Muscle layer of duodenum (tissue), 2 donors: ENCODE data around the gene CNTNAP5.

ENCODE experiments used
- H3K27ac ChIP-seq: one replicate; pipeline ENCODE4 v1.7.0; 2013; ENCODE audit warnings: mild to moderate bottlenecking, low read length
- H3K27me3 ChIP-seq: one replicate; pipeline ENCODE4 v1.7.0; 2013; ENCODE audit warnings: low read depth, mild to moderate bottlenecking, control low read depth, low read length
- H3K36me3 ChIP-seq, 2 donors: one replicate each; pipeline ENCODE4 v1.7.0; 2013; ENCODE audit warnings: low read length in 2 of 2, control low read depth in 1 of 2, mild to moderate bottlenecking in 1 of 2; ENCODE audit not compliant: insufficient read depth in 2 of 2, control insufficient read depth in 1 of 2
- H3K4me1 ChIP-seq, 2 donors: one replicate each; pipeline ENCODE4 v1.7.0; 2013; ENCODE audit warnings: low read length in 2 of 2, mild to moderate bottlenecking in 2 of 2, control low read depth in 1 of 2, moderate library complexity in 1 of 2; ENCODE audit not compliant: insufficient read depth in 2 of 2, control insufficient read depth in 1 of 2
- H3K4me3 ChIP-seq, 2 donors: one replicate each; pipeline ENCODE4 v1.7.0; 2013; ENCODE audit warnings: low read length in 2 of 2, low read depth in 1 of 2, mild to moderate bottlenecking in 1 of 2
- H3K9me3 ChIP-seq, 2 donors: one replicate each; pipeline ENCODE4 v1.7.0; 2013; ENCODE audit warnings: low read length in 2 of 2, control low read depth in 1 of 2, mild to moderate bottlenecking in 1 of 2; ENCODE audit not compliant: control insufficient read depth in 1 of 2
- donor health status: healthy.

Gene CNTNAP5

DNA sequence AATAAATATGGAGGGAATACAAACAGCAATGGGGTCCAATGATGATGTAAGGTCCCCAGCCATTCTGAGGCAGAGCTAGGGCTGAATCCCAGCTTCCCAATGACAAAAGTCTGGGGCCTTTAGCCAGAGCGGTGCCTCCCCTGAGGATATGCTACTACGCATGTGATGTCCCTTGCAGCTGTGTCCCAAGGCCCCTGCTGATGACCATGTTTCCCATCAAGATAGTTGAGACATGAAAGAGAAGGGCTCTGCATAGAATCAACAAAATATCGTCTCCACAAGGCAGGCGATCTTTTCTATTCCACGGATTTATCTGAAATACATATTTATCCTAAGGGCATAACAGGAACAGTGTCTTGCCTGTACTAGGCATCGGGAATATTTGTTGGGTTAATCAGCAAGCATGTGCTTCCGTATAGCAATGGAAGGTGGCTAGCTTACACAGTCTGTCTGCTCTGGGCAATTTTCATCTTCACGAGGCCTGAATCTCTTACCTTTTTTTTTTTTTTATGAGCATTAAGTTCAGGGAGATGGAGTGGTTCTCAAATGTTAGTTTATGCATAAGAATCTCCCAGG lies 284.6 kb downstream of the CNTNAP5 start:
- Histone ChIP-seq H3K4me1 (no peaks in the 10 kb centered on the region), H3K27ac (no peak overlapping the region), H3K27me3 (no peaks in the 10 kb centered on the region), H3K9me3 (no peaks in the 10 kb centered on the region), H3K4me3 (no peak overlapping the region), H3K36me3 (no peaks in the 10 kb centered on the region)

DNA sequence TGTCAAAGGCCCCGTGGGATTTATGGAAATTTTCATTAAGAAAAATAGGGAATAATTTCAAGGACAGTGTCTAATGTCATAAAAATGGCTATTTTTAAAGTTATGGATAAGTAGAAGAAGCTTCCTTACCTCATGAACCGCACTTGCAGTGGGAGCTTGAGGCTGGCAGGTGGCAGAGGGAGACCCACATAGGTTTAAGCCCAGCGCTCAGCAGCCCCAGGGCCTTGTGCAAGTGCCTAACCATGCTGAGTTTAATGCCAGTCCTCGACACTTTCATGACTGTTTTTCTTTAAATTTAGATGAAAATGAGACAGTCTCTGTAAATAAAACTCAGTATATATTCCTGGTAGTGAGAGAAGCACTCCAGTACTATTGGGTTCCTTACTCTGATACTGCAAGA lies 285.6 kb downstream of the CNTNAP5 start:
- Histone ChIP-seq H3K9me3 (no peaks in the 10 kb centered on the region), H3K4me3 (no peak overlapping the region), H3K27me3 (no peaks in the 10 kb centered on the region), H3K27ac (no peak overlapping the region), H3K36me3 (no peaks in the 10 kb centered on the region), H3K4me1 (no peaks in the 10 kb centered on the region)

DNA sequence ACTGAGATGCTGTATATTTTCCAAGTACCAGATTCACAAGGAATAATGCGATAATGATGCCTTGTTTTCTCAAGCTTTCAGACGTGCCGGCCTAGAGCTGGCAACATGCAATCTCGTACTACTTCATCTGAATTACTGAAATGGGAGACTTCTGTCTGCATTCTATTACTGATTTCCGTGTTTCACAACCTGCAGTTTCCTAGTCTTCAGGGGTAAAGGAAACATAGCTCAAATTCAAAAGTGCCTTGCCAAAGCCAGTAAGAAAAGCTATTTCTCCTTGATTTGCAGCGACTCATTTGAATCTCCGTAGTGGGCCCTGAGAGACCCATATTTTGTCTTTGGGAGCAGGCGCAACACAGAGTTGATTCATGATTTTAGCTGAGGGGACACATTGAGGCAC lies 289.0 kb downstream of the CNTNAP5 start:
- H3K27ac ChIP-seq = no peak overlapping the region
- H3K36me3 ChIP-seq = no peaks in the 10 kb centered on the region
- no peaks in the 10 kb centered on the region for H3K9me3 ChIP-seq
- H3K4me3 ChIP-seq = no peak overlapping the region
- no peaks in the 10 kb centered on the region for H3K4me1 ChIP-seq
- no peaks in the 10 kb centered on the region for H3K27me3 ChIP-seq

DNA sequence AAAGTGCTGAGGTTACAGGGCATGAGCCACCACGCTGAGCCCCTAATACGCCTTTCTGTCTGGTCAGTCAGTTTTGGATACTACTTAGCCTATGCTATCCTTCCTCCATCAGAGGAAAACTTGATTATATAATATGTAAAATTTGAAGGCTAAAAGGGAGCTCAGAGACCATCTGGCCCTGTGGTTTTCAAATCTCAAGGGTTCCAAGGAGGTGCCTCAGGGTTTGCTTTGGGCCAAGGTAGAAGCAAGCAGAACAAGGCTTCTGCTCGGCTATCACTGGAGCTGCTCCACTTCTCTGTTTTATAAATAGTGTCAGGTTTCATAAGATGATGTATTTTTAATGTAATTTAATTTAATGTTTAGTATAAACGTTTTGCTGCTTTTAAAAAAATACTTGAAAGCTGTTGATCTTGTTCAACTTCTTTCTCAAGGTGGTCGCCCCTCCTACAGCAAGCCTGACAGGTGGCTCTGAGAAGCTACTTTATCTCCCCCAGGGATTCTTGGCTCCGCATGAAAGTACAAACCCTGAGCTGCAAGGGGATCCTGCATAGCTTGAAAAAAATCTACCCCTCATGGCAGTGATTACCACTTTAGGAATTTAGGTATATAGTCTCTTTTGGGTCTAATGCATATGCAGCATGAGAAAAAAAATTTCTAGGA lies 290.3 kb downstream of the CNTNAP5 start:
- no peak overlapping the region for H3K27ac ChIP-seq

DNA sequence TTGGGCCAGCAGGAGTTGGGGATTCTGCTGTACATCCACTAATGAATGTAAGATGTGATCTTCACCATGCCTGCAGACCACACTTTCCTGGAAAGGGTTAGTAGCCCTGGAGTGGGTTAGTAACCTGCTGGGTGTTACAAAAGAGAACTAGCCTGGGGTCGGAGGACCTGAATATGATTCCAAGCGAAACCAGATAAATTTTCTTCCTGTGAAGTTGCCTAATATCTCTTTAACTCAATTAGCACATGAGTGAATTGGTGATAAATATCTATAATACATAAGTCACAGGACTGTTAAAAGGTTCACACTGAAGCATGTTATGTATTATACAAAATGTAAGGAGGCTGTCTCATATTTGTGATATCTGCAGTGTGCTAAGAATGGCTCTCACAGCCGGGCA lies 291.0 kb downstream of the CNTNAP5 start:
- Histone ChIP-seq H3K27ac (no peak overlapping the region), H3K27me3 (no peaks in the 10 kb centered on the region), H3K4me3 (no peak overlapping the region), H3K36me3 (no peaks in the 10 kb centered on the region), H3K4me1 (no peaks in the 10 kb centered on the region), H3K9me3 (no peaks in the 10 kb centered on the region)

More for the DNA sequence above, 290.3 kb downstream of the CNTNAP5 start:
- Histone ChIP-seq H3K9me3 (no peaks in the 10 kb centered on the region), H3K36me3 (no peaks in the 10 kb centered on the region), H3K4me1 (no peaks in the 10 kb centered on the region), H3K27me3 (no peaks in the 10 kb centered on the region), H3K4me3 (no peak overlapping the region)

DNA sequence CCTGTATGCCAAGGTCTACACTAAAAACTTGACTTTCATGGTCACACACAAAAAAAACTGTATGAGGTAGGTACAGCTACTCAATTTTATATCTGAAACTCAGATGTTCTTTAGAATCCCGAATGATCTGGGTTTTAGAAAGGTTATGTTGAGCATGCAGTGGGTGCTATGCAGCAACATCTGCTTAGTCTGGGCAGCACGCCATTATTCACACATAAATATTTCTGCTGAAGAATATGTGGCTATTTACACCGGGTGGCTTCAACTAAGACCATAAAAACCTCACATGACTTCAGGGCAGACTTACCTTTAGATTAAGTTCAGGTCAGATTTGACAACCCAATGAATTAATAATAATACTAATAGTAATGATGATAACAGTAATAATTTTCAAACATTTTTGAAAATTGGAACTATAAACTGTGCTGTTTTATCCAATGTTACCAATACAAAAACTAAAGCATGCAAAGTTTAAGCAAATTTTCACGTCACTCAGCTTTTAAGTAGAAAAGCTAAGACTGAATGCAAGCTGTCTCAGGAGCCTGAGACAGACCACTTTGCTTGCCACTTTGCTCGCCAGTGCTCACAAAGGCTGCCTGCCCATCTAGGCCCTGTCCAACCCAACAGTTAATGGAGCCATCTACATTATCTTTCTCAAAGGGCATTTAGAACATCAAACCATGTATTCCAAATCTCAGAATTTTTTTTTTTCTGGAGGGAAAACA lies 292.0 kb downstream of the CNTNAP5 start:
- Histone ChIP-seq H3K4me1 (no peaks in the 10 kb centered on the region), H3K4me3 (no peak overlapping the region), H3K27me3 (no peaks in the 10 kb centered on the region), H3K27ac (no peak overlapping the region), H3K9me3 (no peaks in the 10 kb centered on the region), H3K36me3 (no peaks in the 10 kb centered on the region)

DNA sequence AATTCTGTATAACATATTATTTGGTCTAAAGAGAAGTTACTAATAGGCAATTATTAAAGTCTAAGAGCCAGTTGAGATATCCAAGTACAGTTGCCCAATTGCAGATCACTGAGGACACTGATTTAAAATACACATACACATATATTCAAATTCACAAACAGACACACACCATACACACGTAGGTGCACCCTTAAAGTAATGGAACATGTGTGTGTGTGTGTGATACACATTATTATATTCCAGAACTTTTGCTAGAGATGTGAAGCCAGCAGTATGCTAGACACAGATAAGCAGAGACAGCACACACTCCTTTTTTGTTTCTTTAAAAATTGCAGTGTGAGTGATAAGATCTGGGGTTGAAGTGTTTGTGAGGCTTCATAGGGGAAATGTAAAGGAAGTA lies 292.5 kb downstream of the CNTNAP5 start:
- Histone ChIP-seq H3K4me1 (no peaks in the 10 kb centered on the region), H3K4me3 (no peak overlapping the region), H3K27me3 (no peaks in the 10 kb centered on the region), H3K9me3 (no peaks in the 10 kb centered on the region), H3K36me3 (no peaks in the 10 kb centered on the region), H3K27ac (no peak overlapping the region)

DNA sequence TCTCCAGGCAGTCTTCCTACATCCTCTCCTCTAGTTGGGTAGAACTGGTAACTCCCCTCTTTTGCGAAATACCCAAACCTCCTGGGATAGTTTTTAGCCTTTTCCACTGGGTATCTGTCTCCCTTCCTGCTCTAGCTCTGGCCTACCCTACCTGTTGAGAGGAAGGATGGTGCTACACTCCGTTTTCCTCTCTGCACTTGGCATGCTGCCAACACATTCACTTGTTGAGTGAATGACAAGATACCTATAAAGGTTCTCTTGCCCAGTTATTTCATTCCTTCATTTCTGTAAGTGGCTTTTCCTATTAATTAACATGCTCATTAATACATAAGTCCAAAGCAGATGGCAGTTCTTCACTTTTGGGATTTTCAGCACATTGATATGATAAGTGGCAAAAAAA lies 293.8 kb downstream of the CNTNAP5 start:
- H3K9me3 ChIP-seq = no peaks in the 10 kb centered on the region
- H3K4me1 ChIP-seq = no peaks in the 10 kb centered on the region
- no peaks in the 10 kb centered on the region for H3K36me3 ChIP-seq
- no peak overlapping the region for H3K27ac ChIP-seq
- H3K27me3 ChIP-seq = no peaks in the 10 kb centered on the region
- H3K4me3 ChIP-seq = no peak overlapping the region

DNA sequence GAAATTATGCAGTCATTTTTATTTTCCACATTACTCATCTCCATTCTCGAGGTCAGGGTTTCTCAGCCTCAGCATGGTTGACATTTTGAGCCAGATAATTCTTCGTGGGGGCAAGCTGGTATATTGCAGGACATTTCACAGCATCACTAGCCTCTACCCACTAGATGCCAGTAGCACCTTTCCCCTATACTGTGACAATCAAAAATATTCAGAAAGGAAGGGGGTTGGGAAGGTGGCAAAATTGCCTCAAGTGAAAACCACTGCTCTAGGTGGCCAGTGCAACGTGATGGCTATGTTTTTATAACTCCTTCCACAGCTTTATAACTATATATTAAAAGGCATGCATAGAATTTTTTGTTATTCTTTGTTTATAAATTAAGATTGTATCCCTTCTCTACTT lies 294.5 kb downstream of the CNTNAP5 start:
- Histone ChIP-seq H3K4me1 (no peaks in the 10 kb centered on the region), H3K27me3 (no peaks in the 10 kb centered on the region), H3K4me3 (no peak overlapping the region), H3K27ac (no peak overlapping the region), H3K36me3 (no peaks in the 10 kb centered on the region), H3K9me3 (no peaks in the 10 kb centered on the region)

DNA sequence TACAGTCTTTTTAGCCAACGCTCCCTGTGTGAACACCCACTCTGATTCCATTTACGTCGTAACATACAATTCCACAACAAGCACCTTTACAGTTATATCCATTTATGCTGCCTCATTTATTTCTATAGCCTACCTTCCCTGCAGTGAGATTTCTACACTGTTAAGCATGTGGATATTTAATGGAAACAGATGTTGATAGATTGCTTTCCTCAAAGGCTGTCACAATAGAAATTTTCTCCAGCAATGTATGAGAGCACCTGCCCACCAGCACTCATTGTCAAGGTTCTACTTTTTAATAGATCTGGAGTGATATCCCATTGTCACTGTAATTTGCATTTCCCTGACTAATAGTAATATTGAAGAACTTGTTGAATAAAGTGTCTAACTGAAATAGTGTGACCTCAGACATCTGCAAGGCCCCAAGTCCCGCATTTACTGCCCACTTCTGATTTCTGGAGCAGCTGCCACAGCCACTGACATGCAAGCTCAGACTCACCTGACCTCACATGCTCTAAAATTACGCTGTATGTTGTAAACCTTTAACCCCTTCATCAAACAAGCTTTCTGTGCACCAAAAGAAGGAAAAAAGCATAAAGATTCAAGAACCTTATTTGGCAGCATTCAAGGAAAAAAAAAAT lies 295.1 kb downstream of the CNTNAP5 start:
- no peaks in the 10 kb centered on the region for H3K9me3 ChIP-seq
- H3K27ac ChIP-seq = no peak overlapping the region
- no peaks in the 10 kb centered on the region for H3K4me1 ChIP-seq
- H3K27me3 ChIP-seq = no peaks in the 10 kb centered on the region
- H3K4me3 ChIP-seq = no peak overlapping the region
- no peaks in the 10 kb centered on the region for H3K36me3 ChIP-seq

DNA sequence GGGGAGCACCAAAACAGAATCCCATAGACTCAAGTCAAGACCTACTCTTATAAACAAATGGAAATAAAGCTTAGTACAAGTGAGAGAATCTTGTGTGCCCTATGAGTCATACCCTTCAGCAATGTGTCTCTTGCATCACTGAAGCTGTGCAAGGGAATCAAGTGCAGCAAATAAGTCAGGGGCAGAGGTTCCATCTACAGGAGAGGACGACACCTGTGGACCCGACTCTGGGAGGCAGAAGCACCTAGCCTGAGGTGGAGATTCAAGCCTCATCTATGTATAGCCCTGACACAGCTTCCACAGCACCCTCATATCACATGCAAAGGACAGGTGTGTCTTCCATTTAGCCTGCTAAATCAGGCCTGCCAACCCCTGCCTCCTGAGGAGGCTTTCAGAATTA lies 298.2 kb downstream of the CNTNAP5 start:
- H3K4me3 ChIP-seq = no peak overlapping the region
- no peaks in the 10 kb centered on the region for H3K27me3 ChIP-seq
- no peaks in the 10 kb centered on the region for H3K36me3 ChIP-seq
- H3K27ac ChIP-seq = no peak overlapping the region
- H3K4me1 ChIP-seq = no peaks in the 10 kb centered on the region
- no peaks in the 10 kb centered on the region for H3K9me3 ChIP-seq
